ENCODE measurements around the gene MAPK10. TPM values are rescaled to one million over a fixed set of nuclear protein-coding genes. Genes with fewer than 3 reads are reported as not detected.

The MAPK10 gene
- total RNA-seq, 1 experiment from 2014 or later, result 4.7 TPM

DNA sequence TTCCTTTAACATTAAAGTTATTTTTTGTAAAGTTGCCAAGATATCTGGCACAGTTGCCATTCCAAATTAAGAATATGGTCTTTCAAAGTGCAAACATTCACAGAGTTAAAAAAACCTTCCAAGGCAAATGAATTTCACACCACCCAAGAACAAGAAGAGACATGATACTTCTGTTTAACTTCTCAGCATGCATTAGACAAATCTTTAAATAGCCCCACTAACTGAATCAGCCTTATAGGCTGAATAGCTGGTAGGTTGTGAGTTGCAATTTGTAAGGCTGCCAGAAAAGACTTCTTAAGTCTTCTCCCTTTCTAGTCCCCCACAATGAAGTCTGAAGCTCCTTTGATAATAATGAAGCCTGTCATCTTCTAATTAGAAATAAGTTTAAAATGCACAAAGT, 95.6 kb downstream of the MAPK10 start:
- Histone ChIP-seq H3K79me2 (ENCODE audit: insufficient read depth, low read length) (no peaks in the 10 kb centered on the region), H3K4me1 (ENCODE audit: insufficient read depth, low read length) (no peaks in the 10 kb centered on the region; the same call in 1 of the 2 replicates), H4K5ac (ENCODE audit: insufficient read length, low read depth, low read length) (no peak overlapping the region), H2BK12ac (ENCODE audit: insufficient read length, low read depth, low read length) (no peak overlapping the region), H3K4ac (ENCODE audit: low read depth, low read length) (no peak overlapping the region), H3K4me2 (ENCODE audit: insufficient read depth, insufficient read length, low read length) (no peak overlapping the region), H2BK5ac (ENCODE audit: insufficient read length, low read length) (no peak overlapping the region), H3T11ph (ENCODE audit: low read length) (no peak overlapping the region), H4K8ac (replicated peaks; ENCODE audit: insufficient read length, low read depth, low read length) (no peak overlapping the region), H2AFZ (ENCODE audit: low read length) (no peak overlapping the region), H2BK120ac (ENCODE audit: low read depth, low read length, poor library complexity, severe bottlenecking) (no peak overlapping the region), H3K23me2 (ENCODE audit: insufficient read length, low read depth, low read length, poor library complexity, severe bottlenecking) (no peaks in the 10 kb centered on the region), H3K14ac (ENCODE audit: insufficient read depth, low read length) (no peak overlapping the region), H2AK5ac (ENCODE audit: insufficient read length, low read length) (no peak overlapping the region), H2BK20ac (ENCODE audit: low read depth, low read length, poor library complexity, severe bottlenecking) (no peak overlapping the region), H3K56ac (ENCODE audit: insufficient read length, low read depth, low read length) (no peak overlapping the region), H3K23ac (ENCODE audit: insufficient read length, low read depth, low read length) (no peak overlapping the region), H4K20me1 (ENCODE audit: control insufficient read depth, insufficient read depth, insufficient read length) (no peaks in the 10 kb centered on the region), H3K27me3 (ENCODE audit: insufficient read depth, low read length) (no peaks in the 10 kb centered on the region), H2BK15ac (ENCODE audit: low read depth, low read length) (no peak overlapping the region), H3K9me3 (ENCODE audit: control insufficient read depth, low read depth, low read length) (no peaks in the 10 kb centered on the region), H3K27ac (ENCODE audit: insufficient read length, low read depth, low read length) (no peak overlapping the region), H3K18ac (ENCODE audit: insufficient read length, low read depth, low read length) (no peak overlapping the region), H4K91ac (ENCODE audit: insufficient read length, low read depth, low read length) (no peak overlapping the region), H3K9ac (ENCODE audit: extremely low read depth, insufficient read length, low read length) (no peak overlapping the region), H3K79me1 (ENCODE audit: insufficient read depth, low read depth, low read length, poor library complexity, severe bottlenecking) (no peaks in the 10 kb centered on the region)
- Mint-ChIP-seq H3K9me3 (no peaks in the 10 kb centered on the region), H3K4me1 (peaks cover 9 to 15% of the 10 kb centered on the region in 2 experiments), H3K27me3 (ENCODE audit: low read depth) (no peaks in the 10 kb centered on the region), H3K36me3 (ENCODE audit: insufficient read depth in 1 of 3, low read depth in 3 of 3) (no peaks in the 10 kb centered on the region), H3K4me3 (no peak overlapping the region), H3K27ac (no peak overlapping the region)
- DNase-seq, result no peak
- TF ChIP-seq, protein P1, sequence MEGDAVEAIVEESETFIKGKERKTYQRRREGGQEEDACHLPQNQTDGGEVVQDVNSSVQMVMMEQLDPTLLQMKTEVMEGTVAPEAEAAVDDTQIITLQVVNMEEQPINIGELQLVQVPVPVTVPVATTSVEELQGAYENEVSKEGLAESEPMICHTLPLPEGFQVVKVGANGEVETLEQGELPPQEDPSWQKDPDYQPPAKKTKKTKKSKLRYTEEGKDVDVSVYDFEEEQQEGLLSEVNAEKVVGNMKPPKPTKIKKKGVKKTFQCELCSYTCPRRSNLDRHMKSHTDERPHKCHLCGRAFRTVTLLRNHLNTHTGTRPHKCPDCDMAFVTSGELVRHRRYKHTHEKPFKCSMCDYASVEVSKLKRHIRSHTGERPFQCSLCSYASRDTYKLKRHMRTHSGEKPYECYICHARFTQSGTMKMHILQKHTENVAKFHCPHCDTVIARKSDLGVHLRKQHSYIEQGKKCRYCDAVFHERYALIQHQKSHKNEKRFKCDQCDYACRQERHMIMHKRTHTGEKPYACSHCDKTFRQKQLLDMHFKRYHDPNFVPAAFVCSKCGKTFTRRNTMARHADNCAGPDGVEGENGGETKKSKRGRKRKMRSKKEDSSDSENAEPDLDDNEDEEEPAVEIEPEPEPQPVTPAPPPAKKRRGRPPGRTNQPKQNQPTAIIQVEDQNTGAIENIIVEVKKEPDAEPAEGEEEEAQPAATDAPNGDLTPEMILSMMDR (conservative IDR thresholded peaks at IDR 0.05), result no peak
